Measurements from ENCODE around the gene KDM5B. TPM values are rescaled to one million over a fixed set of nuclear protein-coding genes. Genes with fewer than 3 reads are reported as not detected.

KDM5B gene
- total and polyA plus RNA-seq, 9 of the 15 experiments (the other 6 are each of a cell fraction or from before 2014, with no cell fraction given) = 15.4 to 90.6 (median 57.1) TPM

GRCh38 chr1:202710070-202711045 lies 97.9 kb downstream of the KDM5B start, which contains the start of gene SYT2 (continued):
- TF ChIP-seq MNT (conservative IDR thresholded peaks at IDR 0.05) (no peak), HDGF (IDR thresholded peaks at IDR 0.05) (no peak), EP300 (IDR thresholded peaks at IDR 0.05; ENCODE audit: low read length) (no peak), SIX5 (IDR thresholded peaks at IDR 0.05; ENCODE audit: borderline replicate concordance in 1 of 2, insufficient read depth in 1 of 2, low read depth in 1 of 2, low read length in 2 of 2) (no peak), ZSCAN32 (CRISPR knock-in tag; IDR thresholded peaks at IDR 0.05) (no peak), ZNF277 (CRISPR knock-in tag; IDR thresholded peaks at IDR 0.05; ENCODE audit: borderline replicate concordance) (no peak), PHB (CRISPR knock-in tag; IDR thresholded peaks at IDR 0.05) (no peak)
- TF ChIP-seq, protein P1, sequence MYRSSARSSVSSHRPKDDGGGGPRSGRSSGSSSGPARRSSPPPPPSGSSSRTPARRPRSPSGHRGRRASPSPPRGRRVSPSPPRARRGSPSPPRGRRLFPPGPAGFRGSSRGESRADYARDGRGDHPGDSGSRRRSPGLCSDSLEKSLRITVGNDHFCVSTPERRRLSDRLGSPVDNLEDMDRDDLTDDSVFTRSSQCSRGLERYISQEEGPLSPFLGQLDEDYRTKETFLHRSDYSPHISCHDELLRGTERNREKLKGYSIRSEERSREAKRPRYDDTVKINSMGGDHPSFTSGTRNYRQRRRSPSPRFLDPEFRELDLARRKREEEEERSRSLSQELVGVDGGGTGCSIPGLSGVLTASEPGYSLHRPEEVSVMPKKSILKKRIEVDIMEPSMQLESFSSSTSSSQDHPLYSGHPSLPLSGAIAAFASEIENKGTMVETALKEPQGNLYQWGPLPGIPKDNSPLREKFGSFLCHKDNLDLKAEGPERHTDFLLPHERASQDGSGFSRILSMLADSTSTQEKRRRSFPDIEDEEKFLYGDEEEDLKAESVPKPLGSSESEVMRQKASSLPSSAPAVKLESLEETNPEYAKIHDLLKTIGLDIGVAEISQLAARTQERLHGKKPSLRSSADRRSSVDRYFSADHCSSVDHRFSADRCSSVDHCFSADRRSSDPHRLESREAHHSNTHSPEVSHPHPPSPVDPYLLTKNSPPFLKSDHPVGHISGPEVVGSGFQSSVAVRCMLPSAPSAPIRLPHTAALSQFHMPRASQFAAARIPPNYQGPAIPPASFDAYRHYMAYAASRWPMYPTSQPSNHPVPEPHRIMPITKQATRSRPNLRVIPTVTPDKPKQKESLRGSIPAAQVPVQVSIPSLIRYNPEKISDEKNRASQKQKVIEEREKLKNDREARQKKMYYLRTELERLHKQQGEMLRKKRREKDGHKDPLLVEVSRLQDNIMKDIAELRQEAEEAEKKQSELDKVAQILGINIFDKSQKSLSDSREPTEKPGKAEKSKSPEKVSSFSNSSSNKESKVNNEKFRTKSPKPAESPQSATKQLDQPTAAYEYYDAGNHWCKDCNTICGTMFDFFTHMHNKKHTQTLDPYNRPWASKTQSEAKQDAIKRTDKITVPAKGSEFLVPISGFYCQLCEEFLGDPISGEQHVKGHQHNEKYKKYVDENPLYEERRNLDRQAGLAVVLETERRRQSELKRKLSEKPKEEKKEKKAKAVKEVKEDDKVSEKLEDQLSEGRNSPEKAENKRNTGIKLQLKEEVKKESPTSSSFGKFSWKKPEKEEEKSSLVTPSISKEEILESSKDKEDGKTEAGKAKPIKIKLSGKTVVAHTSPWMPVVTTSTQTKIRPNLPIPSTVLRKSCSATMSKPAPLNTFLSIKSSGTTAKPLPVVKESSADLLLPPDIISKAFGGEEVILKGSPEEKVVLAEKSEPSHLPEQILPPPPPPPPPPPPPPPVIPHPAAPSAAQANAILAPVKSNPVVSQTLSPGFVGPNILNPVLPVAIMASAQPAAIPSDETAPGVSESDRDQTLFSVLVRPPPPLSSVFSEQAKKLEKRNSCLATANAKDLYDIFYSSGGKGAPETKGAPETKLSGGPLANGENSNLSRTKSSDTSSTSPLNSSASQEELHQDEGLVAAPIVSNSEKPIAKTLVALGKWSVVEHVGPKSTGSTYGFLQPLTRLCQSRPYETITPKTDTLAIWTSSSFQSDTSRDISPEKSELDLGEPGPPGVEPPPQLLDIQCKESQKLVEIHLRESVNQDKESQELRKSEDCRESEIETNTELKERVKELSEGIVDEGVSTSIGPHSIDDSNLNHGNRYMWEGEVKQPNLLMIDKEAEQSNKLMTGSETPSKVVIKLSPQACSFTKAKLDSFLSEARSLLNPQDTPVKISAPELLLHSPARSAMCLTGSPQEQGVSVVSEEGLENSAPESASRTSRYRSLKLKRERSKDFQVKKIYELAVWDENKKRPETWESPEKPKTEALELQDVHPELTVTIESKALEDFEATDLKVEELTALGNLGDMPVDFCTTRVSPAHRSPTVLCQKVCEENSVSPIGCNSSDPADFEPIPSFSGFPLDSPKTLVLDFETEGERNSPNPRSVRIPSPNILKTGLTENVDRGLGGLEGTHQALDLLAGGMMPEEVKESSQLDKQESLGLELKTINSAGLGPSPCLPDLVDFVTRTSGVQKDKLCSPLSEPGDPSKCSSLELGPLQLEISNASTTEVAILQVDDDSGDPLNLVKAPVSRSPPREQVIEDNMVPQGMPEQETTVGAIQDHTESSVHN (IDR thresholded peaks at IDR 0.05; ENCODE audit: borderline replicate concordance in 1 of 2, low read depth in 1 of 2) = no peak

Data from K562 (cell line).